ENCODE results near the gene KATNAL1.

KATNAL1 gene

DNA sequence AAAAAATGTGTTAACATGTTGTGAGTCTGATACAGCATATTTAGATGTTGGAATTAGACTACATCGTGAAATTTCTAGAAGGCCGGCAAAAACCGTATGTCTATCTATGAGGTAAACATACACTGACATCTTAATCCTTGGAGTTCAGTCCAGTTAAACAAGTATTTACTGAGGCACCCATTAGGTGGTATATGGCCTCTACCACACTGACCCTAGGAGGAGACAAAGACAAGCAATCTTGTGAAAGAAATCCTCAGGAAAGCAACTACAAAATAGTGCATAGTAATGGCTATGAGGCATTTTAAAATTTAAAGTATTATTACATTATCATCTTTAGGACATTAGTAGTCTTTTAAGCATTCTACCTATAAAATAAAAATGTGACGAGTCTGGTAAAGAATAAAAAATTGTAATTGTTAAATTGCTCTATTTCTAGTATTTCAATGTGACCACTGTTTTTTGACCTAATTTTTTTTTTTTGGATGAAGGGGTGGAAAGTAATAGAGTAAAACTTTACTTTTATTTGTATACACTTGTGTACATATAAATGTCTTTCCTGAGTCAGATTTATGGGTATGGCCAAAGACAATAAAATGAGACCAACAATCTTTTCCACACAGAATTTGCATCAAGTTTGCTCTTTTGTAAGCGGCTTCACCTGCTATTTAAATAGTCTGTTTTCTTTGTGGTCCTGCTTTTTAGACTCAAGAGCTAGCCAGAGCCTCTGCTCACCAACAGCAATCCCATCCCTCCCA is 50.5 kb downstream of the KATNAL1 start:
- no peak for DNase-seq
- Mint-ChIP-seq H3K4me1 (peaks cover 31% of the 10 kb centered on the region), H3K9me3 (no peaks in the 10 kb centered on the region), H3K4me3 (no peak overlapping the region), H3K27ac (no peak overlapping the region), H3K27me3 (no peaks in the 10 kb centered on the region), H3K36me3 (peaks cover 8% of the 10 kb centered on the region)
- CTCF ChIA-PET: no interaction called here

DNA sequence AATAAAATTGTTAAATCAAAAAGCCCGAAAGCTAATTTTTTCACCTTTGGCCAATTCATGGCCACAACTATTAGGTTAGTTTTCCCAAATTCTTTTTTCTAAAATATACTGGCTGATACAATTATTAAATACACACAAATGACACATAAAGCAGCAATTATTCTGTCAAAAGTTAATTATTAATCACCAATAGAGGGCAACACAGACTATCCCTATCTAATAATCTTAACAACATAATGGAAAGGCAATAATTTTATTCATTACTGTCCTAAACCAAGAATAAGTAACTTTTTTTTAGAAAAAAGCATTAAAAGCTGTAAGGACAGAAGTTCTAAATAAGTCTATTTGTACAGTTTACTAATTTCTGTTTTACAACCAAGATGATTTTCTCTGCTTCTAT is 51.7 kb downstream of the KATNAL1 start:
- no peak overlapping the region for H3K27ac Mint-ChIP-seq
- H3K4me1 Mint-ChIP-seq: peaks cover 31% of the 10 kb centered on the region
- H3K9me3 Mint-ChIP-seq: no peaks in the 10 kb centered on the region
- no peak for DNase-seq
- H3K36me3 Mint-ChIP-seq: peaks cover 11% of the 10 kb centered on the region
- CTCF ChIA-PET: no interaction called here
- H3K27me3 Mint-ChIP-seq: no peaks in the 10 kb centered on the region
- no peak overlapping the region for H3K4me3 Mint-ChIP-seq

DNA sequence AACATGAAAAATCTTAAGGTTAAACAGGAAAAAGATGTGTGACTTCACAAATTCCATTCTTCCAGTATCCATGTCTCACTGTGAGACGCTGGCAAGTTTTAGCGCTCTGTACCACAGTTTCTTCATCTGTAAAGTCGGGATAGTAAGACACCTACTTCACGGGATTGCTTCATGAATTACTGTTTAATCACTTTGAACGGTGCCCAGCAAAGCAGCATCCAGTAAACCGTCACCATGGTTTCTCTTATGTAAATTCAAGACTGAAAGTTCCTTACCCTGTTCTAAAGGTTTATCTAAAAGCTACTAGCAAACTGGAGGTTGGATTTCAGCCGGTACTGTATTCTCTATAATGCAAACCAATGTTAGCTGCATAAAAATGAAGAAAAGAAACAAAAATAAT is 53.5 kb downstream of the KATNAL1 start:
- CTCF ChIA-PET: interaction anchor here (0.7 kb wide), 1 partner anchor 225 kb away, joined by 3 read pairs; no protein-coding TSS in a partner anchor
- Mint-ChIP-seq H3K27ac (no peak overlapping the region), H3K9me3 (peaks cover 2% of the 10 kb centered on the region), H3K4me1 (peaks cover 13% of the 10 kb centered on the region), H3K27me3 (no peaks in the 10 kb centered on the region), H3K4me3 (no peak overlapping the region), H3K36me3 (peaks cover 19% of the 10 kb centered on the region)
- no peak for DNase-seq

DNA sequence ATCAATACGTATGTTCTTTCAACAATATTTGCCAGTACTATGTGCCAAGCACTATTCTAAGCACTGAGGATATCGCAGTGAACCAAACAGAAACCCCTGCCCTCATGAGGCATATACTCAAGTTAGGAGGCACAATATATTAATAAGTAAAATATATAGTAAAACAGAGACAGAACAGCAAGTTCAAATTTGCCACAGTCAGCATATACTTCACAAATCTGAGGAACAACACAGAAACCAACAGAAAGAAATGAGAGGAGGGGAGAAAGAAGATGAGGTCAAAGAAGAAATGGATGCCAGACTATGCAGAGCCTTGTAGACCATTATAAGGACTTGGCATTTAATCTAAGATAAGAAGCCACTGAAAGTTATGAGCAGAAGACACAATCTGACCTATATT is 59.9 kb downstream of the KATNAL1 start:
- Mint-ChIP-seq H3K27ac (no peak overlapping the region), H3K4me3 (no peak overlapping the region), H3K27me3 (no peaks in the 10 kb centered on the region), H3K9me3 (peaks cover 7% of the 10 kb centered on the region), H3K4me1 (no peaks in the 10 kb centered on the region), H3K36me3 (peaks cover 29% of the 10 kb centered on the region)
- CTCF ChIA-PET: no interaction called here
- no peak for DNase-seq

DNA sequence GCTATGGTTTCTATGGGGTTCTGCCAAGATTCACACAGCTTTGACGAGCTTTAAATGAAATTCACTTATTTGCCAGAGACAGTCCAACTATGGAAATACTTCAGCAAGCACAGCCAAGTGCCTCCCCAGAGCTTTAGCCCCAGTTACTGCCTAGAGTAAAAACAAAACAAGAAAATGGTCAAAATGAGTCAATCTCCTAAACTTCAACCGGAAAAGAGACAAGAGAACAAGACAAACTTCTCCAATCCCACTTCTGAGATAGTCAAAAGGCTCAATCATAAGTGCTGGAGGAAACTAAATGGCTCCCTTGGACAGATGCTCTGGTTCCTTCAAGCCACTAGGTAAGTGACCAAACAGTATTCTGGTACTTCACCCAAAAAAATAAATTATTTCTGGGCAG is 65.8 kb downstream of the KATNAL1 start:
- H3K36me3 Mint-ChIP-seq: peaks cover 22% of the 10 kb centered on the region
- H3K4me1 Mint-ChIP-seq: no peaks in the 10 kb centered on the region
- no peak overlapping the region for H3K4me3 Mint-ChIP-seq
- H3K9me3 Mint-ChIP-seq: peaks cover 5% of the 10 kb centered on the region
- H3K27ac Mint-ChIP-seq: no peak overlapping the region
- no peak for DNase-seq
- no peaks in the 10 kb centered on the region for H3K27me3 Mint-ChIP-seq
- CTCF ChIA-PET: no interaction called here

DNA sequence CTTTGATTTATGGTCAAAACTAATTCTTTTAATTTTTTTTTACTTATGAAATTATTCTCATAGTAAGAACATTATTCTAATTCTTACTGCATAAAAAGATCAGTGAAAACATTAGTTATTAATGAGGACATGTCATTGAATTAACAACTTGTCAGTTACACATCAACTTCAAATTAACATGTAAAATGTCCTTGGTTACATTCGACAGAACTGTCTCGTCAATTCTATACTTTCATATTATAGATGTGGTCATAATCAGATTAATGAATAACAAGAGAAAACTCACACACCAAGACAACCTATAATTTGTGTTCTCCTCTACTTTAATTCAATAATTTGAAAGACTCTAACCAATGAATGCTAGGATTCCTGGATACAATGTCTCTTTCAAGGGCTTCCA is 66.7 kb downstream of the KATNAL1 start:
- Mint-ChIP-seq H3K27ac (no peak overlapping the region), H3K4me3 (no peak overlapping the region), H3K9me3 (peaks cover 5% of the 10 kb centered on the region), H3K36me3 (peaks cover 22% of the 10 kb centered on the region), H3K4me1 (no peaks in the 10 kb centered on the region), H3K27me3 (no peaks in the 10 kb centered on the region)
- DNase-seq: no peak
- CTCF ChIA-PET: no interaction called here

DNA sequence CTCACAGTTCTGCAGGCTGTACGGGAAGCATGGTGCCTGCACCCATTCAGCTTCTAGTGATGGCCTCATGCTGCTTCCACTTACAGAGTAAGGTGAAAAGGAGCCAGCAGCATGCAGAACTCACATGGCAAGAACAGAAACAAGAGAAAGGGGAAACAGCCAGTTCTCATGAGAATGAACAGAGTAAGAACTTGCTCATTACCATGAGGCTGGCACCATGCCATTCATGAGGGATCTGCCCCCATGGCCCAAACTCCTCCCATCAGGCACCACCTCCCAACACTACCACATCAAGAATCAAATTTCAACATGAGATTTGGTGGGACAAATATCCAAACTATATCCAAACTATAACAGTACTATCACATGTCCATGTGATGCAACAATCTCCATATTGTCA is 72.1 kb downstream of the KATNAL1 start:
- Mint-ChIP-seq H3K27me3 (no peaks in the 10 kb centered on the region), H3K36me3 (peaks cover 15% of the 10 kb centered on the region), H3K4me1 (no peaks in the 10 kb centered on the region), H3K27ac (no peak overlapping the region), H3K4me3 (no peak overlapping the region), H3K9me3 (no peaks in the 10 kb centered on the region)
- DNase-seq: no peak
- CTCF ChIA-PET: interaction anchor here (1.0 kb wide), 1 partner anchor 103 kb away, joined by 3 read pairs; no protein-coding TSS in a partner anchor

DNA sequence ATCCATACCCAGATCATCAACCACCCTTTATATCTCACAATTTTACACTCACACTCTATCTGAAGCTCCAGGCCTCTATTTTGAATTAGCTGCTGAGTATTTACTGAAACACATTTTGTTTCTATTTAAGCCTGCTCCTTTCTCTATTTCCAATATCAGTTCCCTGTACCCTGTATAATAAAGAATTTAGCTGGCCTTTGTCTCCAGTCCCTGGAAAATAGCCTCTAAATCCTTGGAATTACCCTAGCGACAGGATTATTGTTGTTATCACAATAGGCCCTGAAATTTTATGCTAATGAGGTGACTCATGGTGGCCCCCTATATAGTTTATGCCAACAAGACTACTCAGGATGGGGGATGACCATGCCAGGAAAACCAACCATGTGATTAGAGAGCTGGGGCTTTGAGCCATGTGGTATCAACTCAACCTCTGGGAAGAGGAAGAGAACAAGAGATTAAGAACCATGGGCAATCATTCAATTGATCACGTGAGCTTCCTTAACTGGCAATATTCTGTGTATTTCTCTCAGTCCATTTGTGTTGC is 72.7 kb downstream of the KATNAL1 start:
- no peak overlapping the region for H3K27ac Mint-ChIP-seq
- H3K9me3 Mint-ChIP-seq: no peaks in the 10 kb centered on the region
- no peak overlapping the region for H3K4me3 Mint-ChIP-seq
- H3K27me3 Mint-ChIP-seq: no peaks in the 10 kb centered on the region
- no peak for DNase-seq
- peaks cover 16% of the 10 kb centered on the region for H3K36me3 Mint-ChIP-seq
- H3K4me1 Mint-ChIP-seq: no peaks in the 10 kb centered on the region
- CTCF ChIA-PET: interaction anchor here (1.0 kb wide), 1 partner anchor 102 kb away, joined by 3 read pairs; no protein-coding TSS in a partner anchor

DNA sequence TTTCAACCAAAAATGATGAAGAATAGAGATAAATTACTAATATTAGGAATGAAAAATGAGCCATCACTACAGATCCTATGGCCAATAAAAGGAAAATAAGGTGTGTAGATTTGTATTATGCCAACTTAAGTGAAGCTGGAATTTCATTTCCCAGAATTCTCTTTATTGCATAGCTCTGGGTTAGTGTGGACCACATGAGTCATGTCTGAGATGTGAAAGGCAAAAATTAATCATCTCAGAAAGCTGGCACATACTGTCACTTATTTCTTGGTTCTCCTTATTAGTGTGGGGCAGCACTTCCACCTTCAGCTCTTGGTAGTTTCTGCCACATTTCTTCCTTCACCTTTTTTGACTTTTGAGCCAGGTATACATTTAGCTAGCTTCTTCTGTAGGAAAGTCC is 82.6 kb downstream of the KATNAL1 start:
- CTCF ChIA-PET: interaction anchor here (1.1 kb wide), 1 partner anchor 72 kb away, joined by 3 read pairs; no protein-coding TSS in a partner anchor
- no peak overlapping the region for H3K27ac Mint-ChIP-seq
- DNase-seq: no peak
- no peaks in the 10 kb centered on the region for H3K4me1 Mint-ChIP-seq
- peaks cover 63% of the 10 kb centered on the region for H3K36me3 Mint-ChIP-seq
- H3K27me3 Mint-ChIP-seq: no peaks in the 10 kb centered on the region
- peaks cover 15% of the 10 kb centered on the region for H3K9me3 Mint-ChIP-seq
- H3K4me3 Mint-ChIP-seq: no peak overlapping the region

DNA sequence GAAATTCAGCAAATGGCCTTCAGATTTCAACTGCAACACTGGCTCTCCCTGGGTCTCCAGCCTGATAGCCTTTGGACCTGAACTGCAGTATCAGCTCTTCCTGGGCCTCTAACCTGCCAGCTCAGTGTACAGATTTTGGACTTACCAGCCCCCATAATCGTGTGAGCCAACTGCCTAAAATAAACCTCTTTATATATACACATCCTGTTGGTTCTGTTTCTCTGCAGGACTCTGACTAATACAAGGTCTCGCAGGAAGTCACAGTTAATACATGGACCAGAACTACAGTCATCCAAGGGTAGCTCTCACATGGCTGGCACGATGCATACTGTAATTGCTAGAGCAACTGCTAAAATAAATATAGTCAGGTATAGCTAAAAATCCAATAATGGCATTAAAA is 85.1 kb downstream of the KATNAL1 start:
- no peak for DNase-seq
- no peak overlapping the region for H3K4me3 Mint-ChIP-seq
- peaks cover 56% of the 10 kb centered on the region for H3K36me3 Mint-ChIP-seq
- H3K27me3 Mint-ChIP-seq: no peaks in the 10 kb centered on the region
- H3K9me3 Mint-ChIP-seq: peaks cover 15% of the 10 kb centered on the region
- no peaks in the 10 kb centered on the region for H3K4me1 Mint-ChIP-seq
- no peak overlapping the region for H3K27ac Mint-ChIP-seq
- CTCF ChIA-PET: no interaction called here

DNA sequence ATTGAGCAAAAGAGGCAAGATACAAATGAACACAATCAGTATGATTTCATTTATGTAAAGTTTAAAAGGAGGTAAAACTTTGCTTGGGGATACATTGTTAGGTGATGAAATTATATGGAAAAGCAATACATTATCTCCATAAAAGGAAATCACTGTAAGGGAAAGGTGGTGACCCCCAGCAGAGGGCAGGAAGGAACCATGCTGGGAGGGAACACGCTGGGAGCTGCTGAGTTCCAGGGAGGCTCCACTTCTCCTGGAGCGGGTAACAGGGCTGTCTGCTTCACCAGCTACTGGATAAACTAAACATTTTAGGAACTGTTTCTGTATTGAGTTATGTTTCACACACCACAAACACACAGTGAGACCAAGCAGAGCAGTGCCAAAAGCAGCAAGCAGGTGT is 91.2 kb downstream of the KATNAL1 start:
- Mint-ChIP-seq H3K4me3 (no peak overlapping the region), H3K36me3 (peaks cover 23% of the 10 kb centered on the region), H3K27ac (no peak overlapping the region), H3K4me1 (no peaks in the 10 kb centered on the region), H3K27me3 (no peaks in the 10 kb centered on the region), H3K9me3 (no peaks in the 10 kb centered on the region)
- CTCF ChIA-PET: no interaction called here
- no peak for DNase-seq

DNA sequence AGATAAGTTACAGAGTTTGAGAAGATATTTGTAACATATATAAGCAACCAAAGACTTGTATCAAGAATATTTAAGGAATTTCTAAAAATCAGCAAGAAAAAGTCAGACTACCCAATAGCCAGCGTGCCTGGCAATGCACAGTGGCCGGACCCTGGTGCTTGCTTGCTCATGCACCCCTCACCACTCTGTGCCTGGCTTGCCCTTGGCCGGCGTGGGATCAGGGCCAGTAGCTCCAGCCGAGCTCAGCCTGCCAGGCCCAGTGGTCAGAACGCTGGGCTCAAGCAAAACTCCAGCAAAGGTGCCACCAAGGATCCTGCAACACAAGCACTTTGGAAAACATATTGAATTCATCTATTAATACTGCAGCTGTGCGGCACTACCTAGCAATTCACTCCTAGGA is 95.1 kb downstream of the KATNAL1 start:
- DNase-seq: no peak
- CTCF ChIA-PET: no interaction called here
- Mint-ChIP-seq H3K9me3 (no peaks in the 10 kb centered on the region), H3K4me1 (peaks cover 4% of the 10 kb centered on the region), H3K4me3 (no peak overlapping the region), H3K27ac (no peak overlapping the region), H3K36me3 (peaks cover 39% of the 10 kb centered on the region), H3K27me3 (no peaks in the 10 kb centered on the region)

DNA sequence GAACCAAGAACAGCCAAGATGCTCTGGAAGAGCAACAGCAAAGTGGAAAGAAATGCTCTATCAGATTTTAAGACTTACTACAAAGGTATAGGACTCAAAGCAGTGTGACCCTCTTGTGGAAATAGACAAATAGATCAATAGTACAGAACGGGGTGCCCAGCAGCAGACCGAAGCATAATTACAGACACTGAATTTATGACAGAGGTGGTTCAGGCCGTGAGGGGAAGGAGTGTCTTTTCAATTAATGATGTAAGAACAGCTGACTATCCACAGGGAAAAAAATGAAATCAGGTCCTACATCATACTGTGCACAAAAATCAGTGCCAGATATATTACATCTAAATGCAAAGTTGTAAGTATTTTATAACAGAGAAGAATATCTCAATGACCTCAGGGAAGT is 95.6 kb downstream of the KATNAL1 start:
- Mint-ChIP-seq H3K27me3 (no peaks in the 10 kb centered on the region), H3K4me3 (no peak overlapping the region), H3K9me3 (no peaks in the 10 kb centered on the region), H3K27ac (no peak overlapping the region), H3K4me1 (peaks cover 4% of the 10 kb centered on the region), H3K36me3 (peaks cover 42% of the 10 kb centered on the region)
- CTCF ChIA-PET: interaction anchor here (1.4 kb wide), 1 partner anchor 79 kb away, joined by 3 read pairs; no protein-coding TSS in a partner anchor
- no peak for DNase-seq

DNA sequence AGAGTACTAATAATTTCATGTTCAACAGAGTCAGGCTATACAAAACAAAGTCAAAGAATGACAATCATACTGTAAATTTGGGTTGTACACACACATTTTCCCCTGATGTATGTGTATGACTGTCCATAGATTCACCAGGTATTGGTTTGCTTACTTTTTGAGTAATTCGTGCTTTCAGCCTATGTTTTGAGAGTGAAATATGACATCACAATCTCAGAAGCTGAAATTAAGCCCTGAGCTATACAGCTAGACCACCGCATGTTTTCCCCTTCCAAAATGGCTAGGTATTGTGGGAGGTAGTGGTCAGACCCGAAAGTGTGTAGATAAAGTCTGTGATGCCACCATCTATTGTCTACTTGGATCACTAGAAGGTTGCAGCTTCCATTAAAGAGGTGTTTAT is 102.8 kb downstream of the KATNAL1 start:
- CTCF ChIA-PET: no interaction called here
- Mint-ChIP-seq H3K27ac (no peak overlapping the region), H3K36me3 (peaks cover 37% of the 10 kb centered on the region), H3K4me3 (no peak overlapping the region), H3K9me3 (no peaks in the 10 kb centered on the region), H3K4me1 (peaks cover 4% of the 10 kb centered on the region), H3K27me3 (no peaks in the 10 kb centered on the region)
- DNase-seq: no peak

DNA sequence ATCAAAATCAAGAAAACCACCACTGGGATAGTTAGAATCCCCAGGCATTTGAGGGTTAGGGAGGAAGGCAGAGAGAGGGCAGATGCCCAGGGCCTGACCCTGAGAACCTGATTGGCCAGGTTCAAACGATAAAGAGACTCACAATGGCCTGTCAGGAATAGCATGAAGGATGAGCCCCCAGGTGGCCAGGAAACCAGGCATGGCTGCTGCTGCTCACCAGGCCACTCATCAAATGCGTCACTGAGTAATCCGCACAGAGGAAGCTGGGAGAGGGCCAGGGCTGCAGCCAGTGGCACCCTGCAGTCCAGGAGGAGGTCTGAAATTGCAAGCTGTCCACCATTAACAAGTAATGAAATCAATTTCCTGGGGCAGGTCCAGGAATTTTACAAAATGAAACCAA is 111.3 kb downstream of the KATNAL1 start:
- Mint-ChIP-seq H3K36me3 (no peaks in the 10 kb centered on the region), H3K27ac (no peak overlapping the region), H3K9me3 (no peaks in the 10 kb centered on the region), H3K27me3 (no peaks in the 10 kb centered on the region), H3K4me3 (no peak overlapping the region), H3K4me1 (no peaks in the 10 kb centered on the region)
- DNase-seq: no peak
- CTCF ChIA-PET: no interaction called here
